ENCODE data around the gene HEYL.

Gene HEYL

GRCh38 chr1:39679821-39680220 lies 40.4 kb upstream of the HEYL start:
- no peaks in the 10 kb centered on the region for H3K36me3 ChIP-seq (ENCODE audit: control insufficient read depth, insufficient read depth, low read length)
- WGBS, 2 experiments = 38 to 60% methylated on average over 2 of the region's 2 CpGs
- no peaks in the 10 kb centered on the region for H3K9me3 ChIP-seq (ENCODE audit: control insufficient read depth, low read length)
- no peak overlapping the region for H3K27ac ChIP-seq (ENCODE audit: insufficient read depth, low read depth, low read length, poor library complexity, severe bottlenecking)
- peaks cover 89% of the 10 kb centered on the region for H3K27me3 ChIP-seq (ENCODE audit: control insufficient read depth, insufficient read depth, low read length, poor library complexity, severe bottlenecking)
- H3K4me1 ChIP-seq (ENCODE audit: control insufficient read depth, insufficient read depth, low read length) = no peaks in the 10 kb centered on the region
- no peak overlapping the region for H3K4me3 ChIP-seq (ENCODE audit: insufficient read depth, low read depth, low read length)

- no peaks in the 10 kb centered on the region for H3K4me1 ChIP-seq (ENCODE audit: control insufficient read depth, insufficient read depth, low read length)
- H3K36me3 ChIP-seq (ENCODE audit: control insufficient read depth, insufficient read depth, low read length) = no peaks in the 10 kb centered on the region
- 50 to 77% methylated on average over 1 to 2 of the region's 2 CpGs for WGBS, 2 experiments
- H3K27me3 ChIP-seq (ENCODE audit: control insufficient read depth, insufficient read depth, low read length, poor library complexity, severe bottlenecking) = peaks cover 89% of the 10 kb centered on the region
- no peaks in the 10 kb centered on the region for H3K9me3 ChIP-seq (ENCODE audit: control insufficient read depth, low read length)
- H3K4me3 ChIP-seq (ENCODE audit: insufficient read depth, low read depth, low read length) = no peak overlapping the region
- no peak overlapping the region for H3K27ac ChIP-seq (ENCODE audit: insufficient read depth, low read depth, low read length, poor library complexity, severe bottlenecking)
Observed at GRCh38 chr1:39678889-39679288, 39.4 kb upstream of the HEYL start.

GRCh38 chr1:39677645-39678044 lies 38.2 kb upstream of the HEYL start:
- H3K9me3 ChIP-seq (ENCODE audit: control insufficient read depth, low read length) = no peaks in the 10 kb centered on the region
- WGBS, 2 experiments = 65 to 71% methylated on average over 4 of the region's 4 CpGs
- peaks cover 89% of the 10 kb centered on the region for H3K27me3 ChIP-seq (ENCODE audit: control insufficient read depth, insufficient read depth, low read length, poor library complexity, severe bottlenecking)
- H3K4me1 ChIP-seq (ENCODE audit: control insufficient read depth, insufficient read depth, low read length) = no peaks in the 10 kb centered on the region
- no peak overlapping the region for H3K27ac ChIP-seq (ENCODE audit: insufficient read depth, low read depth, low read length, poor library complexity, severe bottlenecking)
- no peaks in the 10 kb centered on the region for H3K36me3 ChIP-seq (ENCODE audit: control insufficient read depth, insufficient read depth, low read length)
- no peak overlapping the region for H3K4me3 ChIP-seq (ENCODE audit: insufficient read depth, low read depth, low read length)

GRCh38 chr1:39676948-39677548 lies 37.6 kb upstream of the HEYL start:
- no peak overlapping the region for H3K4me3 ChIP-seq (ENCODE audit: insufficient read depth, low read depth, low read length)
- H3K27ac ChIP-seq (ENCODE audit: insufficient read depth, low read depth, low read length, poor library complexity, severe bottlenecking) = no peak overlapping the region
- no peaks in the 10 kb centered on the region for H3K36me3 ChIP-seq (ENCODE audit: control insufficient read depth, insufficient read depth, low read length)
- 80 to 82% methylated on average over 6 of the region's 6 CpGs for WGBS, 2 experiments
- peaks cover 89% of the 10 kb centered on the region for H3K27me3 ChIP-seq (ENCODE audit: control insufficient read depth, insufficient read depth, low read length, poor library complexity, severe bottlenecking)
- H3K4me1 ChIP-seq (ENCODE audit: control insufficient read depth, insufficient read depth, low read length) = no peaks in the 10 kb centered on the region
- no peaks in the 10 kb centered on the region for H3K9me3 ChIP-seq (ENCODE audit: control insufficient read depth, low read length)

- Histone ChIP-seq H3K9me3 (ENCODE audit: control insufficient read depth, low read length) (no peaks in the 10 kb centered on the region), H3K27ac (ENCODE audit: insufficient read depth, low read depth, low read length, poor library complexity, severe bottlenecking) (no peak overlapping the region), H3K4me1 (ENCODE audit: control insufficient read depth, insufficient read depth, low read length) (peaks cover 6% of the 10 kb centered on the region), H3K36me3 (ENCODE audit: control insufficient read depth, insufficient read depth, low read length) (no peaks in the 10 kb centered on the region), H3K27me3 (ENCODE audit: control insufficient read depth, insufficient read depth, low read length, poor library complexity, severe bottlenecking) (peaks cover 89% of the 10 kb centered on the region), H3K4me3 (ENCODE audit: insufficient read depth, low read depth, low read length) (no peak overlapping the region)
- WGBS, 2 experiments = 88 to 90% methylated on average over 1 of the region's 1 CpG
Observed at GRCh38 chr1:39675220-39675619, 35.8 kb upstream of the HEYL start.

- 70 to 78% methylated on average over 3 of the region's 3 CpGs for WGBS, 2 experiments
- Histone ChIP-seq H3K27ac (ENCODE audit: insufficient read depth, low read depth, low read length, poor library complexity, severe bottlenecking) (no peak overlapping the region), H3K4me1 (ENCODE audit: control insufficient read depth, insufficient read depth, low read length) (peaks cover 6% of the 10 kb centered on the region), H3K9me3 (ENCODE audit: control insufficient read depth, low read length) (no peaks in the 10 kb centered on the region), H3K36me3 (ENCODE audit: control insufficient read depth, insufficient read depth, low read length) (no peaks in the 10 kb centered on the region), H3K4me3 (ENCODE audit: insufficient read depth, low read depth, low read length) (no peak overlapping the region), H3K27me3 (ENCODE audit: control insufficient read depth, insufficient read depth, low read length, poor library complexity, severe bottlenecking) (peaks cover 89% of the 10 kb centered on the region)
Observed at GRCh38 chr1:39673215-39673614, 33.8 kb upstream of the HEYL start.

GRCh38 chr1:39672551-39672947 lies 33.1 kb upstream of the HEYL start:
- Histone ChIP-seq H3K36me3 (ENCODE audit: control insufficient read depth, insufficient read depth, low read length) (no peaks in the 10 kb centered on the region), H3K27me3 (ENCODE audit: control insufficient read depth, insufficient read depth, low read length, poor library complexity, severe bottlenecking) (peaks cover 95% of the 10 kb centered on the region)
- 8 to 12% methylated on average over 12 of the region's 12 CpGs for WGBS, 2 experiments

GRCh38 chr1:39671793-39672550 lies 32.5 kb upstream of the HEYL start, which contains the start of gene NT5C1A:
Gene NT5C1A (minus strand): TSS chr1:39672107. CDS start chr1:39672038, 69 bp downstream.
- Histone ChIP-seq H3K27me3 (ENCODE audit: control insufficient read depth, insufficient read depth, low read length, poor library complexity, severe bottlenecking) (peaks cover 95% of the 10 kb centered on the region), H3K4me3 (ENCODE audit: insufficient read depth, low read depth, low read length) (peak within 1 kb of the TSS; percentile 33), H3K4me1 (ENCODE audit: control insufficient read depth, insufficient read depth, low read length) (peaks cover 6% of the 10 kb centered on the region), H3K36me3 (ENCODE audit: control insufficient read depth, insufficient read depth, low read length) (no peaks in the 10 kb centered on the region), H3K27ac (ENCODE audit: insufficient read depth, low read depth, low read length, poor library complexity, severe bottlenecking) (no peak within 1 kb of the TSS), H3K9me3 (ENCODE audit: control insufficient read depth, low read length) (no peaks in the 10 kb centered on the region)
- WGBS, 2 experiments = 3% methylated on average over 55 of the region's 55 CpGs

More at GRCh38 chr1:39672551-39672947, 33.1 kb upstream of the HEYL start:
- Histone ChIP-seq H3K27ac (ENCODE audit: insufficient read depth, low read depth, low read length, poor library complexity, severe bottlenecking) (no peak overlapping the region), H3K4me1 (ENCODE audit: control insufficient read depth, insufficient read depth, low read length) (peaks cover 6% of the 10 kb centered on the region), H3K4me3 (ENCODE audit: insufficient read depth, low read depth, low read length) (peak overlapping the region; percentile 33), H3K9me3 (ENCODE audit: control insufficient read depth, low read length) (no peaks in the 10 kb centered on the region)

- Histone ChIP-seq H3K27ac (ENCODE audit: insufficient read depth, low read depth, low read length, poor library complexity, severe bottlenecking) (no peak overlapping the region), H3K9me3 (ENCODE audit: control insufficient read depth, low read length) (no peaks in the 10 kb centered on the region), H3K27me3 (ENCODE audit: control insufficient read depth, insufficient read depth, low read length, poor library complexity, severe bottlenecking) (peaks cover 95% of the 10 kb centered on the region), H3K4me1 (ENCODE audit: control insufficient read depth, insufficient read depth, low read length) (peaks cover 6% of the 10 kb centered on the region), H3K4me3 (ENCODE audit: insufficient read depth, low read depth, low read length) (peak overlapping the region; percentile 33), H3K36me3 (ENCODE audit: control insufficient read depth, insufficient read depth, low read length) (no peaks in the 10 kb centered on the region)
- 4 to 5% methylated on average over 26 of the region's 26 CpGs for WGBS, 2 experiments
Observed at GRCh38 chr1:39671433-39671792, 32.0 kb upstream of the HEYL start.

GRCh38 chr1:39670689-39671088 lies 31.2 kb upstream of the HEYL start:
- no peak overlapping the region for H3K27ac ChIP-seq (ENCODE audit: insufficient read depth, low read depth, low read length, poor library complexity, severe bottlenecking)
- 11 to 12% methylated on average over 1 of the region's 1 CpG for WGBS, 2 experiments
- peaks cover 100% of the 10 kb centered on the region for H3K27me3 ChIP-seq (ENCODE audit: control insufficient read depth, insufficient read depth, low read length, poor library complexity, severe bottlenecking)
- peaks cover 6% of the 10 kb centered on the region for H3K4me1 ChIP-seq (ENCODE audit: control insufficient read depth, insufficient read depth, low read length)
- H3K9me3 ChIP-seq (ENCODE audit: control insufficient read depth, low read length) = no peaks in the 10 kb centered on the region
- no peaks in the 10 kb centered on the region for H3K36me3 ChIP-seq (ENCODE audit: control insufficient read depth, insufficient read depth, low read length)
- no peak overlapping the region for H3K4me3 ChIP-seq (ENCODE audit: insufficient read depth, low read depth, low read length)
